Measurements from ENCODE around the gene GALNT12.

GALNT12 gene

GRCh38 chr9:98807814-98808195 lies 335 bp downstream of the GALNT12 start:
- Histone ChIP-seq H3K9ac (ENCODE audit: low read depth, low read length) (peak overlapping the region; percentile 57), H3K27ac (ENCODE audit: low read depth, low read length) (no peak overlapping the region), H3K4me3 (ENCODE audit: low read length) (peak overlapping the region; percentile 72), H3K9me3 (ENCODE audit: insufficient read depth, low read depth, low read length) (no peaks in the 10 kb centered on the region), H3K36me3 (ENCODE audit: insufficient read depth, low read length) (no peaks in the 10 kb centered on the region), H3K4me1 (ENCODE audit: insufficient read depth, low read length) (peaks cover 29% of the 10 kb centered on the region), H3K27me3 (ENCODE audit: insufficient read depth, low read length) (peaks cover 24% of the 10 kb centered on the region)
- WGBS, result under 1% methylated on average over 46 of the region's 46 CpGs

DNA sequence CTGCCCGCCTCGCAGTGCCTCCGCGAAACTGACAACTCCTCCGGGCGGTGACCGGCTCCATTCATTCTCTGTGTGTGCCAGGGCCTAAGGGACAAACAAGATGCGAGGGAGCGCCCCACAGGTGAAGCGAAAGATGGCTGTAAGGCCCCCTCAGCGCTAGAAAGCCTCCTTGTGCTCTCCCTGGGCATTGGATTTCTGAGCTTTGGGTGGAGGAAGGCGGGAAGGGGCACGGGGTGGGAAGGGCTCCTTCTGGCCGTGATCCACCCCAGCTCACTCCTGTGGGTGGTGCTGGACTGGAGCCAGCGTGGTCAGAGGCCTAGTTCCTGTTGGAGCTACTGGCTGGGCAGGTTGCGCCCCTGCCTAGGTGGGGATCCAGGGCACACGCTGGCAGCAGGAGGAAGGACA lies 943 bp downstream of the GALNT12 start:
- no peaks in the 10 kb centered on the region for H3K36me3 ChIP-seq (ENCODE audit: insufficient read depth, low read length)
- H3K27ac ChIP-seq (ENCODE audit: low read depth, low read length), result no peak overlapping the region
- H3K27me3 ChIP-seq (ENCODE audit: insufficient read depth, low read length), result peaks cover 24% of the 10 kb centered on the region
- H3K4me1 ChIP-seq (ENCODE audit: insufficient read depth, low read length), result peaks cover 29% of the 10 kb centered on the region
- H3K4me3 ChIP-seq (ENCODE audit: low read length), result peak overlapping the region; percentile 72
- WGBS, result 48% methylated on average over 17 of the region's 17 CpGs
- H3K9ac ChIP-seq (ENCODE audit: low read depth, low read length), result peak overlapping the region; percentile 57; the same call in 1 of the 2 replicates
- no peaks in the 10 kb centered on the region for H3K9me3 ChIP-seq (ENCODE audit: insufficient read depth, low read depth, low read length)

GRCh38 chr9:98808875-98809274 lies 1.4 kb downstream of the GALNT12 start:
- Histone ChIP-seq H3K36me3 (ENCODE audit: insufficient read depth, low read length) (no peaks in the 10 kb centered on the region), H3K4me1 (ENCODE audit: insufficient read depth, low read length) (peaks cover 29% of the 10 kb centered on the region), H3K27me3 (ENCODE audit: insufficient read depth, low read length) (peaks cover 24% of the 10 kb centered on the region), H3K9ac (ENCODE audit: low read depth, low read length) (no peak overlapping the region), H3K27ac (ENCODE audit: low read depth, low read length) (no peak overlapping the region), H3K9me3 (ENCODE audit: insufficient read depth, low read depth, low read length) (no peaks in the 10 kb centered on the region), H3K4me3 (ENCODE audit: low read length) (peak overlapping the region; percentile 72; the same call in 1 of the 2 replicates)
- WGBS, result 94% methylated on average over 2 of the region's 2 CpGs

GRCh38 chr9:98809311-98810101 lies 2.0 kb downstream of the GALNT12 start:
- Histone ChIP-seq H3K9ac (ENCODE audit: low read depth, low read length) (no peak overlapping the region), H3K27ac (ENCODE audit: low read depth, low read length) (peak overlapping the region; percentile 36; the same call in 1 of the 2 replicates), H3K36me3 (ENCODE audit: insufficient read depth, low read length) (no peaks in the 10 kb centered on the region), H3K9me3 (ENCODE audit: insufficient read depth, low read depth, low read length) (no peaks in the 10 kb centered on the region), H3K4me3 (ENCODE audit: low read length) (no peak overlapping the region), H3K4me1 (ENCODE audit: insufficient read depth, low read length) (peaks cover 29% of the 10 kb centered on the region), H3K27me3 (ENCODE audit: insufficient read depth, low read length) (peaks cover 24% of the 10 kb centered on the region)
- 89% methylated on average over 9 of the region's 9 CpGs for WGBS

- WGBS, result 87% methylated on average over 2 of the region's 3 CpGs
- H3K27ac ChIP-seq (ENCODE audit: low read depth, low read length), result peak overlapping the region; percentile 36; the same call in 1 of the 2 replicates
- H3K4me3 ChIP-seq (ENCODE audit: low read length), result no peak overlapping the region
- no peaks in the 10 kb centered on the region for H3K36me3 ChIP-seq (ENCODE audit: insufficient read depth, low read length)
- H3K4me1 ChIP-seq (ENCODE audit: insufficient read depth, low read length), result peaks cover 29% of the 10 kb centered on the region
- no peaks in the 10 kb centered on the region for H3K9me3 ChIP-seq (ENCODE audit: insufficient read depth, low read depth, low read length)
- peaks cover 24% of the 10 kb centered on the region for H3K27me3 ChIP-seq (ENCODE audit: insufficient read depth, low read length)
- H3K9ac ChIP-seq (ENCODE audit: low read depth, low read length), result no peak overlapping the region
These were observed 2.8 kb downstream of the GALNT12 start for GRCh38 chr9:98810102-98810842.

DNA sequence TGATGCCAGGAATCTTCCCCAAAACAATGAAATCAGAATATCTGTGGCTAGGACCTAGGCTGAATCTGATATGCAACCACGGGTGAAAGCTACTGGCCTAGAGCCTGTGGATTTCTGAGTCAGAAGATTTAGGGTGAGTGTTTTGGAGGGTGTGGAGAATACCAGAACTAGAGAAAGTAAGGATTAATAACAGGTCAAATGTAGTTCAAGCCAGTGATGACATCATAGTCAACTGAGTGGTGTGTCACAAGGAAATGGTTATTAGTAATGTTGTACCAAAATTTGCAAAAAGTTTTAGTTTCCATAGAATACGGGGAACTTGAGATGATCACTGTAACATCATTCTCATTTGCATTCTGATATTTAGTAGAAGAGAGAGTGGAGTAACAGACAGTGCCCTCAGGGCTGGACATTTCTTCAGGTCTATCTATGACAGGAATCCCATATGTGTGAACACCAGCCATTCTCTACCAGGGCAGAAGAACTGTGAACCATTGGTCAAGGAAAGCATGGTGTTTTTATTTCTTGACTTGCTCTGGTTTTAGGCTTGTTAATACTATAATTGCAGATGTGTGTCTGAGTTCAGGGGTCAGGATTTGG lies 3.7 kb downstream of the GALNT12 start:
- H3K9ac ChIP-seq (ENCODE audit: low read depth, low read length), result no peak overlapping the region
- peaks cover 29% of the 10 kb centered on the region for H3K4me1 ChIP-seq (ENCODE audit: insufficient read depth, low read length)
- no peaks in the 10 kb centered on the region for H3K36me3 ChIP-seq (ENCODE audit: insufficient read depth, low read length)
- no peaks in the 10 kb centered on the region for H3K9me3 ChIP-seq (ENCODE audit: insufficient read depth, low read depth, low read length)
- H3K27me3 ChIP-seq (ENCODE audit: insufficient read depth, low read length), result peaks cover 24% of the 10 kb centered on the region
- WGBS, result 90% methylated on average over 1 of the region's 2 CpGs
- no peak overlapping the region for H3K27ac ChIP-seq (ENCODE audit: low read depth, low read length)
- H3K4me3 ChIP-seq (ENCODE audit: low read length), result no peak overlapping the region

DNA sequence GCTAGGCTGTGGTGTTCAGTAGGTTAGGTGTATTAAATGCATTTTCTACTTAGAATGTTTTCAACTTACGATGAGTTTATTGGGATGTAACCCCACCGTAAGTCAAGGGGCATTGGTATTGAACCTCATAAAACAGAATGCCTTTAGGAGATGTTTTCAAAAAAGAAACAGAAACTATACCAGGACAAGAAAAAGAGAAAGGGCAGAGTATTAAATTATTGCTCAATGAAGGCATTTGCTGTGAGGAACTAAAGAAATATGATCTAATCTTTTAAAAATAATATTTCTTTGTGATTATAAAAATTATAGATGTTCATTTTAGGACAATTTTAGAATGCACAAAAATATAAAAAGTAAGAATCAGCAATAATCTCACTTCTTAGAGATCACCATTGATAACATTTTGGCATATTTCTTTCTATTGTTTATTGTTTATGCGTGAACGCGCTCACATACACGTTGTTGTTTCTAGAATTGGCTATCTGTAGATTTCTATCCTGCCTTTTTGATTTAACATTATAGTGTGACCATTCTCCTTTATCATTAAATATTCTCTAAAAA lies 8.0 kb downstream of the GALNT12 start:
- peaks cover under 1% of the 10 kb centered on the region; the same call in 1 of the 2 replicates for H3K4me1 ChIP-seq (ENCODE audit: insufficient read depth, low read length)
- no peaks in the 10 kb centered on the region for H3K9me3 ChIP-seq (ENCODE audit: insufficient read depth, low read depth, low read length)
- H3K36me3 ChIP-seq (ENCODE audit: insufficient read depth, low read length), result no peaks in the 10 kb centered on the region
- no peak overlapping the region for H3K4me3 ChIP-seq (ENCODE audit: low read length)
- H3K9ac ChIP-seq (ENCODE audit: low read depth, low read length), result no peak overlapping the region
- no peaks in the 10 kb centered on the region for H3K27me3 ChIP-seq (ENCODE audit: insufficient read depth, low read length)
- no peak overlapping the region for H3K27ac ChIP-seq (ENCODE audit: low read depth, low read length)
- WGBS, result 98% methylated on average over 6 of the region's 6 CpGs

GRCh38 chr9:98818764-98819163 lies 11.3 kb downstream of the GALNT12 start:
- Histone ChIP-seq H3K27ac (ENCODE audit: low read depth, low read length) (no peak overlapping the region), H3K4me1 (ENCODE audit: insufficient read depth, low read length) (no peaks in the 10 kb centered on the region), H3K36me3 (ENCODE audit: insufficient read depth, low read length) (no peaks in the 10 kb centered on the region), H3K9me3 (ENCODE audit: insufficient read depth, low read depth, low read length) (no peaks in the 10 kb centered on the region), H3K27me3 (ENCODE audit: insufficient read depth, low read length) (no peaks in the 10 kb centered on the region), H3K9ac (ENCODE audit: low read depth, low read length) (no peak overlapping the region), H3K4me3 (ENCODE audit: low read length) (no peak overlapping the region)
- WGBS, result 98% methylated on average over 2 of the region's 2 CpGs

GRCh38 chr9:98819231-98819630 lies 11.8 kb downstream of the GALNT12 start:
- no peak overlapping the region for H3K27ac ChIP-seq (ENCODE audit: low read depth, low read length)
- WGBS, result 92% methylated on average over 3 of the region's 3 CpGs
- H3K9ac ChIP-seq (ENCODE audit: low read depth, low read length), result no peak overlapping the region
- no peaks in the 10 kb centered on the region for H3K4me1 ChIP-seq (ENCODE audit: insufficient read depth, low read length)
- no peaks in the 10 kb centered on the region for H3K9me3 ChIP-seq (ENCODE audit: insufficient read depth, low read depth, low read length)
- H3K27me3 ChIP-seq (ENCODE audit: insufficient read depth, low read length), result no peaks in the 10 kb centered on the region
- no peak overlapping the region for H3K4me3 ChIP-seq (ENCODE audit: low read length)
- H3K36me3 ChIP-seq (ENCODE audit: insufficient read depth, low read length), result peaks cover 5% of the 10 kb centered on the region; the same call in 1 of the 2 replicates

GRCh38 chr9:98821831-98822230 lies 14.4 kb downstream of the GALNT12 start:
- no peaks in the 10 kb centered on the region for H3K4me1 ChIP-seq (ENCODE audit: insufficient read depth, low read length)
- no peak overlapping the region for H3K4me3 ChIP-seq (ENCODE audit: low read length)
- no peaks in the 10 kb centered on the region for H3K9me3 ChIP-seq (ENCODE audit: insufficient read depth, low read depth, low read length)
- 93% methylated on average over 2 of the region's 2 CpGs for WGBS
- H3K27ac ChIP-seq (ENCODE audit: low read depth, low read length), result no peak overlapping the region
- H3K36me3 ChIP-seq (ENCODE audit: insufficient read depth, low read length), result peaks cover 10% of the 10 kb centered on the region; the same call in 1 of the 2 replicates
- no peak overlapping the region for H3K9ac ChIP-seq (ENCODE audit: low read depth, low read length)
- no peaks in the 10 kb centered on the region for H3K27me3 ChIP-seq (ENCODE audit: insufficient read depth, low read length)

DNA sequence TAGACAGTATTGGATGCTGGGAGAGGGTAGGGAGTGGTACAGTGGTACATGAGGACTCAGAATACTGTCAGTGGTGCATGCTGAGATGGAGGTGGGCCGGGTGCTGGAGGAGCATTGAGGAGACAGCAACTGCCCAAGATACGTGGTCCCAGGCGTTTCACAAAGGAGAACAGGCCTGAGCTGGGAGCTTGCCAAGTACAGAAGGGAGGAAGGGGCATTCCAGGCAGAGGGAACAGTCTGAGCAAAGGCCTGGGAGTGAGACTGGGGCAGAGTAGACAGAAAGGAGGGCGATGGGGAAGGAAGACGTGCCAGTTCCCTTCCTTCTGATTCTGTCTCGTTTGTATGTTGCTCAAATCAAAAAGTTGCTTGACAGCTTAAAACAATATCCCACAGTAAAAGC lies 15.2 kb downstream of the GALNT12 start:
- H3K9ac ChIP-seq (ENCODE audit: low read depth, low read length), result no peak overlapping the region
- no peak overlapping the region for H3K4me3 ChIP-seq (ENCODE audit: low read length)
- H3K4me1 ChIP-seq (ENCODE audit: insufficient read depth, low read length), result no peaks in the 10 kb centered on the region
- H3K9me3 ChIP-seq (ENCODE audit: insufficient read depth, low read depth, low read length), result no peaks in the 10 kb centered on the region
- WGBS, result 94% methylated on average over 6 of the region's 6 CpGs
- no peaks in the 10 kb centered on the region for H3K27me3 ChIP-seq (ENCODE audit: insufficient read depth, low read length)
- H3K36me3 ChIP-seq (ENCODE audit: insufficient read depth, low read length), result peaks cover 15% of the 10 kb centered on the region; the same call in 1 of the 2 replicates
- no peak overlapping the region for H3K27ac ChIP-seq (ENCODE audit: low read depth, low read length)

All from HUES64 (cell line).